Uterus (tissue), 2 donors: ENCODE data around the gene ZNF516.

ENCODE experiments used
- CTCF ChIP-seq, 4 experiments: fragments of 200-600 bp in 2 of 4; fragments of 450-650 bp in 2 of 4; sonication (generic) in 2 of 4; IDR thresholded peaks; one replicate each; pipeline ENCODE4 v1.5.1; 2016 to 2019; ENCODE audit warnings: antibody characterized with exemption in 4 of 4, mild to moderate bottlenecking in 2 of 4, moderate library complexity in 1 of 4
- POLR2A ChIP-seq, 2 donors: fragments of 450-650 bp; IDR thresholded peaks; one replicate each; pipeline ENCODE4 v1.6.1; 2016; ENCODE audit warnings: antibody characterized with exemption in 2 of 2, mild to moderate bottlenecking in 1 of 2, moderate library complexity in 1 of 2

- TF ChIP-seq CTCF (IDR thresholded peaks at IDR 0.05) (no peak), POLR2A (IDR thresholded peaks at IDR 0.05) (no peak)
These were observed 131.5 kb downstream of the ZNF516 start for GRCh38 chr18:76363436-76364120.
